Spinal cord (tissue), 10 donors: ENCODE data around the gene GHR. TPM values are rescaled to one million over a fixed set of nuclear protein-coding genes. Genes with fewer than 3 reads are reported as not detected.

ENCODE experiments used
- DNase-seq, 6 donors: peaks; one replicate each; pipeline versions ENCODE4 v3.0.0 to v3.0.0-alpha.2; 2013 to 2015; ENCODE audit warnings: low spot score in 6 of 6, low read depth in 4 of 6
- H3K27ac ChIP-seq: one replicate; pipeline ENCODE4 v1.5.1; 2013; ENCODE audit warnings: low read depth, low read length, control low read depth
- H3K27me3 ChIP-seq: one replicate; pipeline ENCODE4 v1.6.1; 2013; ENCODE audit warnings: low read length; ENCODE audit not compliant: control insufficient read depth, insufficient read depth
- H3K36me3 ChIP-seq: one replicate; pipeline ENCODE4 v1.6.1; 2013; ENCODE audit warnings: low read length; ENCODE audit not compliant: control insufficient read depth, insufficient read depth
- H3K4me1 ChIP-seq: one replicate; pipeline ENCODE4 v1.6.1; 2013; ENCODE audit warnings: low read length; ENCODE audit not compliant: control insufficient read depth, insufficient read depth
- H3K4me3 ChIP-seq: one replicate; pipeline ENCODE4 v1.5.1; 2013; ENCODE audit warnings: low read depth, low read length, control low read depth
- H3K9me3 ChIP-seq: one replicate; pipeline ENCODE4 v1.6.1; 2013; ENCODE audit warnings: low read length; ENCODE audit not compliant: control insufficient read depth, insufficient read depth
- WGBS: methylation state at CpG from one replicate; pipeline ENCODE4 v1.1.5; 2013; ENCODE audit warnings: missing lambda C conversion rate; ENCODE audit not compliant: insufficient coverage; 5-methylcytosine and 5-hydroxymethylcytosine counted together
- polyA plus RNA-seq, 2 donors: library from polyadenylated mRNA; unstranded; fragments of 120-200 nt; gene quantifications; one replicate each; pipeline ENCODE4 v1.2.1, GENCODE V29; 2013; ENCODE audit not compliant: insufficient read length in 2 of 2
- total RNA-seq, 2 donors: library from RNA; depleted of rRNA in 1 of 2; stranded (reverse); fragments of 120-200 nt in 1 of 2; fragments of >200 nt in 1 of 2; gene quantifications; one replicate each; pipeline versions ENCODE4 v1.2.3 to v1.2.4, GENCODE V29; 2013 to 2014
- donor health status: healthy.

Gene GHR
- total and polyA plus RNA-seq, 4 donors, result 9.9 to 12.7 (median 11.7) TPM

DNA sequence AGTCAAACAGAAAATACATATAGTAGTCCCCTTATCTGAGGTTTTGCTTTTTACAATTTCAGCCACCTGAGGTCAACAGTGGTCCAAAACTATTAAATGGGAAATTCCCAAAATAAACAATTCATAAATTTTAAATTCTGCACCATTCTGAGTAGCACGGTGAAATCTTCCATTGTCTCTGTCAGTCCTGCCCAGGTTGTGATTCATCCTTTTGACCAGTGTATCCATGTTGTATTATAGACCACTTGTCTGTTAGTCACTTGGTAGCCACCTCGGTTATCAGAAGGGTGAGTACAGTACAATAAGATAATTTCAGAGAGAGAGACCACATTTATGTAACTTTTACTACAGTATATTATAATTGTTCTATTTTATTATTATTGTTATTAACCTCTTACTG lies 336.2 kb downstream of the GHR start:
- H3K9me3 ChIP-seq, result no peaks in the 10 kb centered on the region
- WGBS, result 67% methylated on average over 1 of the region's 2 CpGs
- no peaks in the 10 kb centered on the region for H3K36me3 ChIP-seq
- no peak overlapping the region for H3K27ac ChIP-seq
- no peak overlapping the region for H3K4me3 ChIP-seq
- H3K27me3 ChIP-seq, result no peaks in the 10 kb centered on the region
- peaks cover 3% of the 10 kb centered on the region for H3K4me1 ChIP-seq
- DNase-seq, result no peak

DNA sequence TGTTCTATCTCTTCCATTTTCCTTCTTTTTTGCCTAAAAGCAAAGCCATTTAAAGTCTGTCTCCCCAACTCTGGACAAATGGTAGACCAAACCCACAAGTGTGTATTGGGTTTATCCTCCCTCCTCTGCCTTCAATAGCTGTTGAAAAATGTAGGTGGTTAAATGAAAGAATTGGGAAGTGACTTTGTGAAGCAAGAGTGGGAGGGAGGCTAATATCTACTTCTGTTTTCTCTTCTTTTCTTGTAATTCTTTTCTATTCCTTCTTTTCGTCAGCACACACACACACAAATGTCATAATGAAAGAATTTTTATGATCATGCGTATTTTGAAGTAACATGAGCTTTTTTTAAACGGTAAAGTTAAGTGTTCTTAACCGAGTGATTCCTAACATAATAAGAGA lies 337.2 kb downstream of the GHR start:
- H3K9me3 ChIP-seq, result no peaks in the 10 kb centered on the region
- 100% methylated on average over 2 of the region's 4 CpGs for WGBS

DNA sequence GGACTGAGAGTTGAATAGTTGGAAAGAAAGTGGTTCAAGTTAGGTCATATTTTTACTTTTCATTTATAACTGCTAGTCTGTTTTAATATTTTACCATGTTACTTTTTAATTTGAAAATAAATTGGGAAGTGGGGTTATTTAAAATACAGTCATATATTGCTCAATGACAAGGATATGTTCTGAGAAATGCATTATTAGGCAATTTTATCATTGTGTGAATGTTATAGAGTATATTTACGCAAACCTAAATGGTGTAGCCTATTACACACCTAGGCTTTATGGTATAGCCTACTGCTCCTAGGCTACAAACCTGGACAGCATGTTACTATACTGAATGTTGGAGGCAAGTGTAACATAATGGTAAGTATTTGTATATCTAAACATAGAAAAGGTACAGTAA lies 338.6 kb downstream of the GHR start:
- peaks cover 3% of the 10 kb centered on the region for H3K4me1 ChIP-seq
- no peaks in the 10 kb centered on the region for H3K36me3 ChIP-seq
- DNase-seq, result no peak
- H3K27ac ChIP-seq, result no peak overlapping the region
- no CpG with 5 or more reads among the region's 1 CpG for WGBS
- no peaks in the 10 kb centered on the region for H3K9me3 ChIP-seq
- H3K4me3 ChIP-seq, result no peak overlapping the region
- H3K27me3 ChIP-seq, result no peaks in the 10 kb centered on the region

More for the DNA sequence above, 337.2 kb downstream of the GHR start:
- Histone ChIP-seq H3K4me1 (peaks cover 3% of the 10 kb centered on the region), H3K27me3 (no peaks in the 10 kb centered on the region), H3K4me3 (no peak overlapping the region), H3K27ac (no peak overlapping the region), H3K36me3 (no peaks in the 10 kb centered on the region)
- no peak for DNase-seq

DNA sequence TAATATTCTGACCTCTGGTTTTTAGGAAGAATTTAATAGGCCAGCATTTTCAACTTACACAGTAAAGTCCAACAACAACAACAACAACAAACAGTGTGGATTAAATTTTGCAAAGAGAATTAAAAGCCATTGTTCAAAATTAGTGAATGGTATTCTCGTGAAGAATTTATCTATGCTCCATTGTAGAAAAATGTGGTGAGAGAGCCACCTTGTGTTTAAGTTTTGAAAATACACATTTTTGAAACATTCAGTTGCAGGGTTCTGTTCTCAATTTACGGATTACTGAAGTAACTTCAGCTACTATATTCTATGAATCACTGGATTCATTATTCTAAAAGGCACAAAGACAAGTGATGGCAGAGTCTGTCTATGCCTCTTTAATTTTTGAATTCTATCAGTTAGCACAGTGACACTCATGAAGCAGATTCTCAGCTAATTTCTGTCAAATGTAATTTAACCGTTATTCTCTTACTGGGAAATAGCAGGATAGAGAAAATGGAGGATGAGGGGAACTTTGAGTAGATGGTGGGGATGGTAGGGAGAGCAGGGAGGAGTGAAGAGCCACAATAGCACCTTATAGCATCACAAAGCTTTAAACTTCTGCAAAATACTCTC lies 344.4 kb downstream of the GHR start:
- WGBS, result no CpG with 5 or more reads among the region's 3 CpGs
- Histone ChIP-seq H3K4me3 (no peak overlapping the region), H3K36me3 (no peaks in the 10 kb centered on the region), H3K4me1 (no peaks in the 10 kb centered on the region), H3K27me3 (no peaks in the 10 kb centered on the region), H3K27ac (no peak overlapping the region), H3K9me3 (no peaks in the 10 kb centered on the region)
- DNase-seq, result peak in 5 of 6 donors; percentile 17 to 85 (median 48)

- no peak for DNase-seq
- no peaks in the 10 kb centered on the region for H3K9me3 ChIP-seq
- no peaks in the 10 kb centered on the region for H3K36me3 ChIP-seq
- no peaks in the 10 kb centered on the region for H3K27me3 ChIP-seq
- no CpG with 5 or more reads among the region's 1 CpG for WGBS
- no peak overlapping the region for H3K4me3 ChIP-seq
- no peaks in the 10 kb centered on the region for H3K4me1 ChIP-seq
- no peak overlapping the region for H3K27ac ChIP-seq
Measured at GRCh38 chr5:42768106-42768504, 344.9 kb downstream of the GHR start.

- Histone ChIP-seq H3K27ac (no peak overlapping the region), H3K4me3 (no peak overlapping the region), H3K27me3 (no peaks in the 10 kb centered on the region), H3K9me3 (no peaks in the 10 kb centered on the region), H3K36me3 (no peaks in the 10 kb centered on the region), H3K4me1 (no peaks in the 10 kb centered on the region)
- DNase-seq, result no peak
Measured at GRCh38 chr5:42770003-42770402, 346.8 kb downstream of the GHR start.
